Peyer's patch (tissue), 4 donors: ENCODE results near the gene AOPEP. TPM values are rescaled to one million over a fixed set of nuclear protein-coding genes. Genes with fewer than 3 reads are reported as not detected.

Source experiments
- DNase-seq, 3 donors: peaks; one replicate each; pipeline ENCODE4 v3.0.0-alpha.2; 2017 to 2019
- H3K27ac ChIP-seq, 4 donors: fragments of 200-600 bp; sonication (generic); one replicate each; pipeline ENCODE4 v1.5.1; 2016 to 2019
- H3K27me3 ChIP-seq, 2 donors: fragments of 200-600 bp; sonication (generic); one replicate each; pipeline ENCODE4 v1.5.1; 2019
- H3K36me3 ChIP-seq, 3 donors: fragments of 200-600 bp; sonication (generic); one replicate each; pipeline ENCODE4 v1.5.1; 2016 to 2019
- H3K4me1 ChIP-seq, 4 donors: fragments of 200-600 bp; sonication (generic); one replicate each; pipeline ENCODE4 v1.5.1; 2016 to 2019
- H3K4me3 ChIP-seq, 4 donors: fragments of 200-600 bp; sonication (generic); 1 replicate in 3 of 4; 2 replicates in 1 of 4; pipeline ENCODE4 v1.5.1; 2016 to 2019; ENCODE audit warnings: mild to moderate bottlenecking in 1 of 4
- H3K9me3 ChIP-seq, 4 donors: fragments of 200-600 bp; sonication (generic); one replicate each; pipeline ENCODE4 v1.5.1; 2016 to 2019; ENCODE audit warnings: mild to moderate bottlenecking in 1 of 4
- POLR2A ChIP-seq, 2 donors: fragments of 450-650 bp; IDR thresholded peaks; one replicate each; pipeline ENCODE4 v1.5.1; 2017; ENCODE audit warnings: antibody characterized with exemption in 2 of 2, mild to moderate bottlenecking in 2 of 2, moderate library complexity in 2 of 2
- total RNA-seq, 4 donors: library from RNA; depleted of rRNA; stranded (reverse); fragments of >200 nt; gene quantifications; one replicate each; pipeline ENCODE4 v1.1.0, GENCODE V29; 2016
- TF ChIP-seq, protein P1 (sequence below), 6 experiments: fragments of 450-650 bp in 4 of 6; fragments of 200-600 bp in 2 of 6; sonication (generic) in 1 of 6; IDR thresholded peaks; one replicate each; pipeline ENCODE4 v1.5.1; 2017 to 2019; ENCODE audit warnings: antibody characterized with exemption in 6 of 6, mild to moderate bottlenecking in 3 of 6, moderate library complexity in 1 of 6

The AOPEP gene
- total RNA-seq, 4 donors from 2014 or later: 83.5 to 272 (median 117) TPM

DNA sequence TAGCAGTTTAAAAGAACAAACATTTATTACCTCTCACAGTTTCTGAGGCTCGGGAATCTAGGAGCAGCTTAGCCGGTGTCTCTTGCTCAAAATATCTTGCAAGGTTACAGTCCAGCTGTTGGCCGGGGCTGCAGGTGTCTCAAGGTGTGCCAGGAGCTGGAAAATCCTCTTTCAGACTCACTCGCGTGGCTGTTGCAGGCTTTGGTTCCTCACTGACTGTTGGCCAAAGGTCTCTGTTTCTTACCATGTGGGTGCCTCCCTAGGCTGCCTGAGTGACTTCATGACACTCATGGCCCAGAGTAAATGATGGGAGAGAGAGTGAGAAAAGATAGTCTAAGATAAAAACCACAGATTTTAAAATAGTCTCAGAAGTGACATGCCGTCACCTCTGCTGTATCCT lies 43.8 kb downstream of the AOPEP start:
- Histone ChIP-seq H3K36me3 (no peaks in the 10 kb centered on the region), H3K9me3 (no peaks in the 10 kb centered on the region)
- DNase-seq: no peak

DNA sequence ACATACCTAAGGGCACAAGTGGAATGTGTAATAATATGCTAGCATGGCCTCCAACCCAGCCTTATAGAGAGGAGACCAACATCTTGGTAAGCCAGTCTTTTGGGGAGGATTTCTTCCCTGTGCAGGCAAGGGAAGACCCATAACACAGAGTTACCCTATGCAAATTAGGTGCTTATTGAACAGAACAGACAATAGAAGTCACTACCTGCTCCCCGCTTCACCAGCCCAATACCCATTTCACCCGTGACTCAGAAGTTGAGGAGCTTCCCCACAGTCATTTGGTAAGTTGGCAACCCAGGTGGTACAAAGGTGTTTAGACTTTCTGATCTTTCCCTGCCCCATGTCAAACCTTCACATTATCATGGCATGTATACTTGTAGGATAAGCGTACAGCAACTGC lies 44.6 kb downstream of the AOPEP start:
- Histone ChIP-seq H3K4me1 (no peaks in the 10 kb centered on the region), H3K4me3 (no peak overlapping the region), H3K27ac (no peak overlapping the region), H3K27me3 (no peaks in the 10 kb centered on the region), H3K36me3 (no peaks in the 10 kb centered on the region), H3K9me3 (no peaks in the 10 kb centered on the region)
- no peak for DNase-seq
- TF ChIP-seq POLR2A (IDR thresholded peaks at IDR 0.05): no peak
- TF ChIP-seq, protein P1, sequence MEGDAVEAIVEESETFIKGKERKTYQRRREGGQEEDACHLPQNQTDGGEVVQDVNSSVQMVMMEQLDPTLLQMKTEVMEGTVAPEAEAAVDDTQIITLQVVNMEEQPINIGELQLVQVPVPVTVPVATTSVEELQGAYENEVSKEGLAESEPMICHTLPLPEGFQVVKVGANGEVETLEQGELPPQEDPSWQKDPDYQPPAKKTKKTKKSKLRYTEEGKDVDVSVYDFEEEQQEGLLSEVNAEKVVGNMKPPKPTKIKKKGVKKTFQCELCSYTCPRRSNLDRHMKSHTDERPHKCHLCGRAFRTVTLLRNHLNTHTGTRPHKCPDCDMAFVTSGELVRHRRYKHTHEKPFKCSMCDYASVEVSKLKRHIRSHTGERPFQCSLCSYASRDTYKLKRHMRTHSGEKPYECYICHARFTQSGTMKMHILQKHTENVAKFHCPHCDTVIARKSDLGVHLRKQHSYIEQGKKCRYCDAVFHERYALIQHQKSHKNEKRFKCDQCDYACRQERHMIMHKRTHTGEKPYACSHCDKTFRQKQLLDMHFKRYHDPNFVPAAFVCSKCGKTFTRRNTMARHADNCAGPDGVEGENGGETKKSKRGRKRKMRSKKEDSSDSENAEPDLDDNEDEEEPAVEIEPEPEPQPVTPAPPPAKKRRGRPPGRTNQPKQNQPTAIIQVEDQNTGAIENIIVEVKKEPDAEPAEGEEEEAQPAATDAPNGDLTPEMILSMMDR (IDR thresholded peaks at IDR 0.05): no peak

More for the DNA sequence above, 43.8 kb downstream of the AOPEP start:
- Histone ChIP-seq H3K27me3 (no peaks in the 10 kb centered on the region), H3K4me3 (no peak overlapping the region), H3K27ac (peak overlapping the region in 1 of 4 donors; percentile 9), H3K4me1 (no peaks in the 10 kb centered on the region)
- TF ChIP-seq, protein P1 (IDR thresholded peaks at IDR 0.05): no peak
- no peak for TF ChIP-seq POLR2A (IDR thresholded peaks at IDR 0.05)

DNA sequence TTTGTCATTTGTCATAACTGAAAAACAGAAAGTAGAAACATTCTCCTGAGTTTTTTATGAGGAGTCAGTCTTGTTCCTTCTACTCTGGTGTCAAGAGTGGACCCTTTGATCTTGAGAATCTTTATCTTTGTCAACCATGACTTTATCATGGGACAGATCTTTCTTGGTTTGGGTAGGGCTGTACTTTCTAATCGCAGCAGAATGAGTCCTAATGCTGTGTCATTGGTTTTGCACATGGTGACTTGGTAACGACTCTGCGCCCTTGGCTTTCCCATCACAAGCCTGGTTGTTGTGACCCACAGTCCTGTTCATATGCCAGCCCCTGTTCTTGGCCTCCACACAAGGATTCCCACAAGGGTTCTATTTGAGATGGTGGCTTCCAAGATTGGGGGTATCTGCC lies 45.6 kb downstream of the AOPEP start:
- Histone ChIP-seq H3K27ac (no peak overlapping the region), H3K4me1 (no peaks in the 10 kb centered on the region), H3K27me3 (no peaks in the 10 kb centered on the region), H3K36me3 (no peaks in the 10 kb centered on the region), H3K9me3 (no peaks in the 10 kb centered on the region), H3K4me3 (no peak overlapping the region)
- TF ChIP-seq, protein P1 (IDR thresholded peaks at IDR 0.05): no peak
- no peak for DNase-seq

DNA sequence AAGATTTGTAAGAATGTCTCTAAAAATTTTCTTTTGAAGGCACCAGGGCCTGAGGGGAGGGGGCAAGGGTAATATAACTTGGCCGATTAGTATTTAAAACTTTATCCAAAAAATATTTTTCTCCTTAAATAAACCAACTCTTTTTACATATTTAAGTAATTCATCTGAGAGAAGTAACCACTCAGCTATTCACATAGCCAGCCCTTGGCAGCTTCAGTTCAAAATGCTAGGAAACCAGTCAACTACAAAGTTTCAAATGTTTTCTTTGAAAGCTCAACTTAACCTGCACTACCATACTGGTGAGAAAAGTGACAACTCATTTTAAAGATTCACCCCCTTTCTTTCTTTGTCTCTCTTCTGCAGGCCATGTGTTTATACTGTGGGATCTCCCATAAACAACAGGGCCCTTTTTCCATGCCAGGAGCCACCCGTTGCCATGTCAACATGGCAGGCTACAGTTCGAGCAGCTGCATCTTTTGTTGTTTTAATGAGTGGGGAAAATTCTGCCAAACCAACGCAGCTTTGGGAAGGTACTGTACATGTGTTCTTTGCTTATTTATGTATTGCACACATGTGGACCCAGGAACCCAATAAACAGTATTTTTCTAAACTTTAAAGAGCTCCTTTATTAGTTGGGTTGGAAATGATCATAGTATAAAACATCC lies 46.3 kb downstream of the AOPEP start:
- Histone ChIP-seq H3K27ac (no peak overlapping the region), H3K4me1 (no peaks in the 10 kb centered on the region), H3K9me3 (no peaks in the 10 kb centered on the region), H3K36me3 (no peaks in the 10 kb centered on the region), H3K27me3 (no peaks in the 10 kb centered on the region), H3K4me3 (no peak overlapping the region)
- no peak for DNase-seq
- TF ChIP-seq, protein P1 (IDR thresholded peaks at IDR 0.05): no peak
- TF ChIP-seq POLR2A (IDR thresholded peaks at IDR 0.05): no peak

DNA sequence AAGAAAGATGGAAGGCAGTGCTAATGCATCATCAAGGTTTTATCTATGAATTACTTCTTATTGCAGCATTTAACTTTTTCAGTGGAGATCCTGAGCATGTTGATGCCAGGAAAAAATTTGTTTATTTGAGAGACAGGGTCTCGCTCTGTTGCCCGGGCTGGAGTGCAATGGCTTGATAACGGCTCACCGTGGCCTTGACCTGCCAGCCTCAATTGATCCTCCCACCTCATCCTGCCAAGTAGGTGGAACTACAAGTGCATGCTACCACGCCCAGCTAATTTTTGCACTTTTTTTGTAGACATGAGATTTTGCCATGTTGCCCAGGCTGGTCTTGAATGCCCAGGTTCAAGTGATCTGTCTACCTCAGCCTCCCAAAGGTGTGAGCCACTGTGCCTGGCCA lies 47.2 kb downstream of the AOPEP start:
- no peaks in the 10 kb centered on the region for H3K4me1 ChIP-seq
- no peaks in the 10 kb centered on the region for H3K27me3 ChIP-seq
- no peaks in the 10 kb centered on the region for H3K9me3 ChIP-seq
- no peak overlapping the region for H3K27ac ChIP-seq
- H3K4me3 ChIP-seq: no peak overlapping the region
- TF ChIP-seq, protein P1 (IDR thresholded peaks at IDR 0.05): no peak
- TF ChIP-seq POLR2A (IDR thresholded peaks at IDR 0.05): no peak
- no peaks in the 10 kb centered on the region for H3K36me3 ChIP-seq
- no peak for DNase-seq

DNA sequence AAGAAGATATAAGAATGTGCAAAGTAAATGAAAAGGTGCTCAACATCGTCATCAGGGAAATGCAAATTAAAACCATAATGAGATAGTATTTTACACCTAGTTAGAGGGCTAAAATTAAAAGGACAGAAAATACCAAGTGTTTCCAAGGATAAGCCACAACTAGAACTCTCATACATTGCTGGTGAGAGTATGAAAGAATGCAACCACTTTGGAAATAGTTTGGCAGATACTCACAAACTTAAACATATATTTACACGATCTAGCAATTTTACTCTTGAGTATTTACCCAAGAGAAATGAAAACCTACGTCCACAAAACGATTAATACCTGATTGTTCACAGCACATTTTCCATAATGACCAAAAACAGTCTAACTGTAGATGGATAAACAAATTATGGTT lies 51.5 kb downstream of the AOPEP start:
- Histone ChIP-seq H3K9me3 (no peaks in the 10 kb centered on the region), H3K4me3 (no peak overlapping the region), H3K36me3 (no peaks in the 10 kb centered on the region), H3K27ac (no peak overlapping the region), H3K27me3 (no peaks in the 10 kb centered on the region), H3K4me1 (no peaks in the 10 kb centered on the region)
- no peak for TF ChIP-seq POLR2A (IDR thresholded peaks at IDR 0.05)
- TF ChIP-seq, protein P1 (IDR thresholded peaks at IDR 0.05): no peak
- no peak for DNase-seq
